GM12878 (cell line): ENCODE results near the gene DLG4.

Experiments used
- EGR1 ChIP-seq, 2 experiments: IDR thresholded peaks; 1 replicate in 1 of 2; 2 replicates in 1 of 2; pipeline ENCODE4 v1.6.1; 2011 to 2012; ENCODE audit warnings: low read depth in 2 of 2, low read length in 2 of 2, borderline replicate concordance in 1 of 2, mild to moderate bottlenecking in 1 of 2, moderate library complexity in 1 of 2
- EP300 ChIP-seq, 2 experiments: fragments of 150-350 bp in 1 of 2; IDR thresholded peaks; 2 replicates each; pipeline ENCODE4 v1.6.1; 2011 to 2012; ENCODE audit warnings: low read depth in 2 of 2, low read length in 2 of 2, borderline replicate concordance in 1 of 2, improper control_type of control experiment in 1 of 2, inconsistent platforms in 1 of 2; ENCODE audit not compliant: control insufficient read depth in 1 of 2
- EZH2 ChIP-seq: IDR thresholded peaks from 2 replicates; pipeline ENCODE4 v1.6.1; 2012; ENCODE audit warnings: low read depth, mild to moderate bottlenecking, control low read depth, inconsistent platforms, low read length, borderline replicate concordance; ENCODE audit not compliant: control insufficient read depth
- NFIC ChIP-seq: IDR thresholded peaks from 2 replicates; pipeline ENCODE4 v1.6.1; 2012; ENCODE audit warnings: low read depth, mild to moderate bottlenecking, inconsistent platforms, low read length, moderate library complexity
- NFYB ChIP-seq: IDR thresholded peaks from 2 replicates; pipeline ENCODE4 v1.6.1; 2011; ENCODE audit warnings: low read depth, mild to moderate bottlenecking, low read length, improper control_type of control experiment, moderate library complexity; ENCODE audit not compliant: insufficient read depth
- POLR2A ChIP-seq: IDR thresholded peaks from 2 replicates; pipeline ENCODE4 v1.6.1; 2011; ENCODE audit warnings: low read depth, mild to moderate bottlenecking, low read length
- TAF1 ChIP-seq: IDR thresholded peaks from 2 replicates; pipeline ENCODE4 v1.6.1; 2011; ENCODE audit warnings: mild to moderate bottlenecking, low read depth, low read length, borderline replicate concordance
- TF ChIP-seq, protein P1 (sequence below), 3 experiments: IDR thresholded peaks in 2 of 3; conservative IDR thresholded peaks in 1 of 3; 2 replicates each; pipeline ENCODE4 v1.5.1; 2011; ENCODE audit warnings: low read depth in 3 of 3, low read length in 3 of 3, mild to moderate bottlenecking in 3 of 3, control low read depth in 2 of 3, moderate library complexity in 2 of 3, inconsistent platforms in 1 of 3, mixed read lengths in 1 of 3; ENCODE audit not compliant: control insufficient read depth in 2 of 3, insufficient read depth in 1 of 3; ENCODE audit errors: extremely low read depth in 1 of 3
- TF ChIP-seq, protein P2 (sequence below): fragments of 450-650 bp; formaldehyde crosslinking; IDR thresholded peaks from 2 replicates; pipeline ENCODE4 v1.4.0; 2020; ENCODE audit warnings: mild to moderate bottlenecking, moderate library complexity

DNA sequence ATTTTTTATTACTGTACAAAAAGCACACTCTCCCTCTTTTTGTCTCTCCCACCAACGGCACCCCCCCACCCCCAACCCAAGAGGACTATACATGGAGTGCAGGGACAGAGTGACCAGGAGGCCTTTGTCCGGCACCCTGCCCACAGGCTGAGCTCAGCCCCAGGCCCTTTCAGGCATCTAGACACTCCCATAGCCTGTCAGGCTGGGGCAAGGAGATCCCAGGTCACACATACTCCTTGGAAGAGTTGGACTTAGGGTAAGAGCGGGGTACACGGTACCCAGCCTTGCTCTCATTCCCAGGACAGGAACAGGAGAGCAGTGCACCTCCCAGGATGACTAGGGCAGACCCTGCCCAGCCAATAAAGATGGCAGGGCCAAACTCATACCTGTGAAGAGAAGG lies 40.5 kb upstream of the DLG4 start:
- no peak for TF ChIP-seq NFIC
- TF ChIP-seq, protein P1, sequence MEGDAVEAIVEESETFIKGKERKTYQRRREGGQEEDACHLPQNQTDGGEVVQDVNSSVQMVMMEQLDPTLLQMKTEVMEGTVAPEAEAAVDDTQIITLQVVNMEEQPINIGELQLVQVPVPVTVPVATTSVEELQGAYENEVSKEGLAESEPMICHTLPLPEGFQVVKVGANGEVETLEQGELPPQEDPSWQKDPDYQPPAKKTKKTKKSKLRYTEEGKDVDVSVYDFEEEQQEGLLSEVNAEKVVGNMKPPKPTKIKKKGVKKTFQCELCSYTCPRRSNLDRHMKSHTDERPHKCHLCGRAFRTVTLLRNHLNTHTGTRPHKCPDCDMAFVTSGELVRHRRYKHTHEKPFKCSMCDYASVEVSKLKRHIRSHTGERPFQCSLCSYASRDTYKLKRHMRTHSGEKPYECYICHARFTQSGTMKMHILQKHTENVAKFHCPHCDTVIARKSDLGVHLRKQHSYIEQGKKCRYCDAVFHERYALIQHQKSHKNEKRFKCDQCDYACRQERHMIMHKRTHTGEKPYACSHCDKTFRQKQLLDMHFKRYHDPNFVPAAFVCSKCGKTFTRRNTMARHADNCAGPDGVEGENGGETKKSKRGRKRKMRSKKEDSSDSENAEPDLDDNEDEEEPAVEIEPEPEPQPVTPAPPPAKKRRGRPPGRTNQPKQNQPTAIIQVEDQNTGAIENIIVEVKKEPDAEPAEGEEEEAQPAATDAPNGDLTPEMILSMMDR (IDR thresholded peaks at IDR 0.05 in 2 of 3, conservative IDR thresholded peaks at IDR 0.05 in 1 of 3; ENCODE audit: control insufficient read depth in 2 of 3, extremely low read depth in 1 of 3, insufficient read depth in 1 of 3, low read depth in 3 of 3, low read length in 3 of 3) = no peak
- TF ChIP-seq, protein P2, sequence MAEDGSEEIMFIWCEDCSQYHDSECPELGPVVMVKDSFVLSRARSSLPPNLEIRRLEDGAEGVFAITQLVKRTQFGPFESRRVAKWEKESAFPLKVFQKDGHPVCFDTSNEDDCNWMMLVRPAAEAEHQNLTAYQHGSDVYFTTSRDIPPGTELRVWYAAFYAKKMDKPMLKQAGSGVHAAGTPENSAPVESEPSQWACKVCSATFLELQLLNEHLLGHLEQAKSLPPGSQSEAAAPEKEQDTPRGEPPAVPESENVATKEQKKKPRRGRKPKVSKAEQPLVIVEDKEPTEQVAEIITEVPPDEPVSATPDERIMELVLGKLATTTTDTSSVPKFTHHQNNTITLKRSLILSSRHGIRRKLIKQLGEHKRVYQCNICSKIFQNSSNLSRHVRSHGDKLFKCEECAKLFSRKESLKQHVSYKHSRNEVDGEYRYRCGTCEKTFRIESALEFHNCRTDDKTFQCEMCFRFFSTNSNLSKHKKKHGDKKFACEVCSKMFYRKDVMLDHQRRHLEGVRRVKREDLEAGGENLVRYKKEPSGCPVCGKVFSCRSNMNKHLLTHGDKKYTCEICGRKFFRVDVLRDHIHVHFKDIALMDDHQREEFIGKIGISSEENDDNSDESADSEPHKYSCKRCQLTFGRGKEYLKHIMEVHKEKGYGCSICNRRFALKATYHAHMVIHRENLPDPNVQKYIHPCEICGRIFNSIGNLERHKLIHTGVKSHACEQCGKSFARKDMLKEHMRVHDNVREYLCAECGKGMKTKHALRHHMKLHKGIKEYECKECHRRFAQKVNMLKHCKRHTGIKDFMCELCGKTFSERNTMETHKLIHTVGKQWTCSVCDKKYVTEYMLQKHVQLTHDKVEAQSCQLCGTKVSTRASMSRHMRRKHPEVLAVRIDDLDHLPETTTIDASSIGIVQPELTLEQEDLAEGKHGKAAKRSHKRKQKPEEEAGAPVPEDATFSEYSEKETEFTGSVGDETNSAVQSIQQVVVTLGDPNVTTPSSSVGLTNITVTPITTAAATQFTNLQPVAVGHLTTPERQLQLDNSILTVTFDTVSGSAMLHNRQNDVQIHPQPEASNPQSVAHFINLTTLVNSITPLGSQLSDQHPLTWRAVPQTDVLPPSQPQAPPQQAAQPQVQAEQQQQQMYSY (CRISPR knock-in tag) = no peak
- no peak for TF ChIP-seq NFYB
- TF ChIP-seq POLR2A = no peak
- TF ChIP-seq TAF1 = no peak
- TF ChIP-seq EZH2 = no peak
- TF ChIP-seq EP300 (IDR thresholded peaks at IDR 0.05; ENCODE audit: borderline replicate concordance in 1 of 2, control insufficient read depth in 1 of 2, low read depth in 2 of 2, low read length in 2 of 2) = no peak
- TF ChIP-seq EGR1 (IDR thresholded peaks at IDR 0.05; ENCODE audit: borderline replicate concordance in 1 of 2, low read depth in 2 of 2, low read length in 2 of 2) = no peak
